ENCODE results near the gene PRKCB. TPM values are rescaled to one million over a fixed set of nuclear protein-coding genes. Genes with fewer than 3 reads are reported as not detected.

The PRKCB gene
- total and polyA plus RNA-seq, 9 donors: 0.38 to 5.0 (median 1.2) TPM

DNA sequence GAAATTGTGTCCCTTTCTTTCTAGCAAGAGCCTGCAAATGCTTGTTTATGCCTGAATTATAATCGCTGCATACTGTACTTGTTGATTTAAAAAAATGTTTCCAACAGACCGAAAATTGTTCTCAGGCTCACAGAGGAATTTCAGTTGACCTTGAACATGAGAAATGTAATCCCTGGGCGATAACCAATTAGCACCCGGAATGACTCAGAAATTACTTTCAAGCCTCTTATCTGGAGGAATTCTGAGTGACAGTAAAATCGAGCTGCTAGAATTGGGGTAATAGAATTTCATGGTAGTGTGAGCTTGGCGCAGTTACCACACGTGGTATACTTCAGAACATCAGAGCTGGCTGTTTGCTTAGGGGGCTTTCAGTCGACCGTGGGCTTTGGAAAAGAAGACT is 281.2 kb downstream of the PRKCB start:
- WGBS, 3 donors: 7 to 22% (median 10%) methylated on average over 9 of the region's 9 CpGs
- H3K27ac ChIP-seq: no peak overlapping the region
- no peak for TF ChIP-seq CTCF (IDR thresholded peaks at IDR 0.05)
- no peak for TF ChIP-seq POLR2A (IDR thresholded peaks at IDR 0.05)
- no peak for TF ChIP-seq EP300 (IDR thresholded peaks at IDR 0.05)
- no peaks in the 10 kb centered on the region for H3K36me3 ChIP-seq
- H3K4me3 ChIP-seq: no peak overlapping the region
- intact Hi-C loops (cut with DNase I): no loop called here
- H3K27me3 ChIP-seq: no peaks in the 10 kb centered on the region
- H3K4me1 ChIP-seq (ENCODE audit: insufficient read depth): no peaks in the 10 kb centered on the region
- H3K9me3 ChIP-seq: no peaks in the 10 kb centered on the region
- no peak for DNase-seq

DNA sequence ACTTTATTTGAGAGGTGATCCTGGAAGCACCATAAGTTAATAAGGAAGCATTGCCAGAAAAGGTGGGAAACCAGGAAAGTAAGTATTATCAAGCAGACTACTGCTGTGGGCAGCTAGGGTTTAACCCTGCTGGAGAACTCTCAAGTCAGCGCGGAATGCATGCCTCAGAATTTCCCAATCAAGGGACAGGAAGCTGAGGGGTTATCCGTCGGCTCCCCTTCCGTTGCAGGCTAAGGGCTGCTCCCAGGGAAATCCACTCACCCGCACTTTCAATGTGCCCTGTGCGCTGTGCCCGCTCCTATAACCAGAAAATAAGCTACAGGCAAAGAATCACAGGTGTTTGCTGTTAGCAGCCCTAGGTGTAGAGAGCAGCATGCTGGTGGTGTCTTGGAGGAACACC is 281.9 kb downstream of the PRKCB start:
- H3K27ac ChIP-seq: no peak overlapping the region
- no peak for DNase-seq
- no peaks in the 10 kb centered on the region for H3K27me3 ChIP-seq
- H3K36me3 ChIP-seq: no peaks in the 10 kb centered on the region
- intact Hi-C loops (cut with DNase I): no loop called here
- H3K9me3 ChIP-seq: no peaks in the 10 kb centered on the region
- WGBS, 3 donors: 57 to 66% (median 64%) methylated on average over 8 of the region's 8 CpGs
- no peaks in the 10 kb centered on the region for H3K4me1 ChIP-seq (ENCODE audit: insufficient read depth)
- TF ChIP-seq CTCF (IDR thresholded peaks at IDR 0.05) (no peak), POLR2A (IDR thresholded peaks at IDR 0.05) (no peak), EP300 (IDR thresholded peaks at IDR 0.05) (no peak)
- H3K4me3 ChIP-seq: no peak overlapping the region

- no peaks in the 10 kb centered on the region for H3K9me3 ChIP-seq
- TF ChIP-seq POLR2A (IDR thresholded peaks at IDR 0.05) (no peak), CTCF (IDR thresholded peaks at IDR 0.05) (no peak)
- WGBS, 3 donors: 14 to 25% (median 15%) methylated on average over 7 of the region's 7 CpGs
Measured at GRCh38 chr16:24118126-24118821, 282.5 kb downstream of the PRKCB start.

GRCh38 chr16:24119807-24120206 is 284.0 kb downstream of the PRKCB start:
- Histone ChIP-seq H3K27me3 (no peaks in the 10 kb centered on the region), H3K4me1 (ENCODE audit: insufficient read depth) (no peaks in the 10 kb centered on the region), H3K9me3 (no peaks in the 10 kb centered on the region), H3K27ac (no peak overlapping the region), H3K4me3 (no peak overlapping the region), H3K36me3 (no peaks in the 10 kb centered on the region)
- WGBS, 3 donors: 84 to 90% (median 85%) methylated on average over 6 of the region's 6 CpGs
- intact Hi-C loops (cut with DNase I): no loop called here
- TF ChIP-seq EP300 (IDR thresholded peaks at IDR 0.05): no peak
- TF ChIP-seq CTCF (IDR thresholded peaks at IDR 0.05): no peak
- no peak for TF ChIP-seq POLR2A (IDR thresholded peaks at IDR 0.05)
- DNase-seq: no peak

More at GRCh38 chr16:24118126-24118821, 282.5 kb downstream of the PRKCB start:
- intact Hi-C loops (cut with DNase I): no loop called here
- Histone ChIP-seq H3K4me1 (ENCODE audit: insufficient read depth) (no peaks in the 10 kb centered on the region), H3K36me3 (no peaks in the 10 kb centered on the region), H3K27me3 (no peaks in the 10 kb centered on the region), H3K27ac (no peak overlapping the region), H3K4me3 (no peak overlapping the region)
- no peak for DNase-seq

All from ovary (tissue), 9 donors.